A673 (cell line): Measurements from ENCODE around the gene ZC3H15.

Source experiments
- EZH2 ChIP-seq: fragments of 200-600 bp; sonication (generic); IDR thresholded peaks from 2 replicates; pipeline ENCODE4 v1.6.1; 2017; ENCODE audit warnings: borderline replicate concordance, low read depth, mild to moderate bottlenecking, mixed read lengths, antibody characterized with exemption, low read length; ENCODE audit not compliant: poor library complexity, severe bottlenecking
- TF ChIP-seq, protein P1 (sequence below): fragments of 300-800, 200-600 bp; sonication (generic); conservative IDR thresholded peaks from 2 replicates; pipeline ENCODE4 v1.5.1; 2017; ENCODE audit warnings: low read depth, mild to moderate bottlenecking, antibody characterized with exemption, low read length, moderate library complexity, mixed read lengths

GRCh38 chr2:186522450-186522849, 36.4 kb downstream of the ZC3H15 start:
- no peak for TF ChIP-seq EZH2
- TF ChIP-seq, protein P1, sequence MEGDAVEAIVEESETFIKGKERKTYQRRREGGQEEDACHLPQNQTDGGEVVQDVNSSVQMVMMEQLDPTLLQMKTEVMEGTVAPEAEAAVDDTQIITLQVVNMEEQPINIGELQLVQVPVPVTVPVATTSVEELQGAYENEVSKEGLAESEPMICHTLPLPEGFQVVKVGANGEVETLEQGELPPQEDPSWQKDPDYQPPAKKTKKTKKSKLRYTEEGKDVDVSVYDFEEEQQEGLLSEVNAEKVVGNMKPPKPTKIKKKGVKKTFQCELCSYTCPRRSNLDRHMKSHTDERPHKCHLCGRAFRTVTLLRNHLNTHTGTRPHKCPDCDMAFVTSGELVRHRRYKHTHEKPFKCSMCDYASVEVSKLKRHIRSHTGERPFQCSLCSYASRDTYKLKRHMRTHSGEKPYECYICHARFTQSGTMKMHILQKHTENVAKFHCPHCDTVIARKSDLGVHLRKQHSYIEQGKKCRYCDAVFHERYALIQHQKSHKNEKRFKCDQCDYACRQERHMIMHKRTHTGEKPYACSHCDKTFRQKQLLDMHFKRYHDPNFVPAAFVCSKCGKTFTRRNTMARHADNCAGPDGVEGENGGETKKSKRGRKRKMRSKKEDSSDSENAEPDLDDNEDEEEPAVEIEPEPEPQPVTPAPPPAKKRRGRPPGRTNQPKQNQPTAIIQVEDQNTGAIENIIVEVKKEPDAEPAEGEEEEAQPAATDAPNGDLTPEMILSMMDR: no peak
